ENCODE data around the gene CNGA1.

Gene CNGA1

GRCh38 chr4:48039561-48039960 is 23.1 kb upstream of the CNGA1 start:
- no peaks in the 10 kb centered on the region for H3K9me3 ChIP-seq (ENCODE audit: control insufficient read depth, insufficient read depth, low read depth, low read length)
- no peak overlapping the region for H3K27ac ChIP-seq (ENCODE audit: extremely low read depth, low read depth, low read length)
- ChIA-PET CTCF (no interaction called here), POLR2A (no interaction called here)
- H3K4me3 ChIP-seq (ENCODE audit: low read depth, low read length) = no peak overlapping the region
- TF ChIP-seq ZNF624 (tag by site-specific recombination; IDR thresholded peaks at IDR 0.05) = no peak
- TF ChIP-seq ZNF175 (tag by site-specific recombination; IDR thresholded peaks at IDR 0.05) = no peak
- TF ChIP-seq ZNF394 (tag by site-specific recombination; IDR thresholded peaks at IDR 0.05; ENCODE audit: borderline replicate concordance) = no peak
- no peak for TF ChIP-seq SP2 (tag by site-specific recombination; IDR thresholded peaks at IDR 0.05)
- TF ChIP-seq MEIS1 (CRISPR knock-in tag; IDR thresholded peaks at IDR 0.05; ENCODE audit: borderline replicate concordance) = no peak
- TF ChIP-seq ZNF10 (tag by site-specific recombination; IDR thresholded peaks at IDR 0.05) = no peak
- TF ChIP-seq ZNF2 (tag by site-specific recombination; IDR thresholded peaks at IDR 0.05) = no peak
- TF ChIP-seq GLIS1 (tag by site-specific recombination; IDR thresholded peaks at IDR 0.05) = no peak
- TF ChIP-seq ZSCAN18 (tag by site-specific recombination; IDR thresholded peaks at IDR 0.05) = no peak
- no peak for TF ChIP-seq REST (tag by site-specific recombination; IDR thresholded peaks at IDR 0.05)
- TF ChIP-seq OVOL3 (tag by site-specific recombination; IDR thresholded peaks at IDR 0.05) = no peak
- TF ChIP-seq ZFP41 (tag by site-specific recombination; IDR thresholded peaks at IDR 0.05; ENCODE audit: borderline replicate concordance) = no peak
- TF ChIP-seq ZNF223 (tag by site-specific recombination; IDR thresholded peaks at IDR 0.05) = no peak
- TF ChIP-seq ZNF843 (tag by site-specific recombination; IDR thresholded peaks at IDR 0.05) = no peak
- TF ChIP-seq, protein P1, sequence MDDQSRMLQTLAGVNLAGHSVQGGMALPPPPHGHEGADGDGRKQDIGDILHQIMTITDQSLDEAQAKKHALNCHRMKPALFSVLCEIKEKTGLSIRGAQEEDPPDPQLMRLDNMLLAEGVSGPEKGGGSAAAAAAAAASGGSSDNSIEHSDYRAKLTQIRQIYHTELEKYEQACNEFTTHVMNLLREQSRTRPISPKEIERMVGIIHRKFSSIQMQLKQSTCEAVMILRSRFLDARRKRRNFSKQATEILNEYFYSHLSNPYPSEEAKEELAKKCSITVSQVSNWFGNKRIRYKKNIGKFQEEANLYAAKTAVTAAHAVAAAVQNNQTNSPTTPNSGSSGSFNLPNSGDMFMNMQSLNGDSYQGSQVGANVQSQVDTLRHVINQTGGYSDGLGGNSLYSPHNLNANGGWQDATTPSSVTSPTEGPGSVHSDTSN (CRISPR knock-in tag; IDR thresholded peaks at IDR 0.05) = no peak
- TF ChIP-seq HOXC10 (CRISPR knock-in tag; IDR thresholded peaks at IDR 0.05) = no peak
- TF ChIP-seq PATZ1 (tag by site-specific recombination; IDR thresholded peaks at IDR 0.05) = no peak
- TF ChIP-seq OSR2 (tag by site-specific recombination; IDR thresholded peaks at IDR 0.05) = no peak
- TF ChIP-seq, protein P2, sequence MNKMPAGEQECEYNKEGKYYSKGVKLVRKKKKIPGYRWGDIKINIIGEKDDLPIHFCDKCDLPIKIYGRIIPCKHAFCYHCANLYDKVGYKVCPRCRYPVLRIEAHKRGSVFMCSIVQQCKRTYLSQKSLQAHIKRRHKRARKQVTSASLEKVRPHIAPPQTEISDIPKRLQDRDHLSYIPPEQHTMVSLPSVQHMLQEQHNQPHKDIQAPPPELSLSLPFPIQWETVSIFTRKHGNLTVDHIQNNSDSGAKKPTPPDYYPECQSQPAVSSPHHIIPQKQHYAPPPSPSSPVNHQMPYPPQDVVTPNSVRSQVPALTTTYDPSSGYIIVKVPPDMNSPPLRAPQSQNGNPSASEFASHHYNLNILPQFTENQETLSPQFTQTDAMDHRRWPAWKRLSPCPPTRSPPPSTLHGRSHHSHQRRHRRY (tag by site-specific recombination; IDR thresholded peaks at IDR 0.05) = no peak
- no peak for TF ChIP-seq ZNF529 (tag by site-specific recombination; IDR thresholded peaks at IDR 0.05; ENCODE audit: insufficient replicate concordance)
- H3K4me1 ChIP-seq (ENCODE audit: control insufficient read depth, insufficient read depth, low read length) = no peaks in the 10 kb centered on the region
- H3K36me3 ChIP-seq (ENCODE audit: control insufficient read depth in 2 of 2, insufficient read depth in 1 of 2, low read length in 2 of 2) = peaks cover 0 to 14% of the 10 kb centered on the region in 2 experiments; a peak in 1 of 3 replicates

All from HEK293 (cell line).